Measurements from ENCODE around the gene CD46. TPM values are rescaled to one million over a fixed set of nuclear protein-coding genes. Genes with fewer than 3 reads are reported as not detected.
"Not testable (repeated sequence)": the region's sequence is repeated elsewhere in the genome, so short reads cannot be mapped to it uniquely, and the experiment has no call there.

The CD46 gene
- total RNA-seq, 1 donor from 2014 or later = 101 TPM

- peak in 1 of 2 donors; percentile 22 for DNase-seq (ENCODE audit: low read depth in 2 of 2)
Measured at GRCh38 chr1:207750631-207751305, 1.1 kb upstream of the CD46 start.

DNA sequence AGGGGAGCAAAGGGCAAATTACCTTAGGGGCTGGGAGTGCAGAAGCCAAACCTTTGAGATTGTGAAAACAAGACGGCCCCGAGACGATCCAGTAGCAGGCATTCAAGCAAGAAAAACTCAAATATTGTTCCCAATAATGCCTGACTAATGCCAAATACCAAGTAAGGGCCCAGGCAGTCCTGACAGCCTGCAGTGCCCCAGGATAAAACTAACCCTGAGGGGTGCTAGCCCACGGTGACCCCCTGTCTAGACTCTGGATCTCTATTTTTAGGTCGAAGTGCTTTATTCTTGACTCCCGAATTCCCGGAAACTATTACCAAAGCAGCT, 428 bp upstream of the CD46 start:
- DNase-seq (ENCODE audit: low read depth in 2 of 2) = not testable (repeated sequence)

DNA sequence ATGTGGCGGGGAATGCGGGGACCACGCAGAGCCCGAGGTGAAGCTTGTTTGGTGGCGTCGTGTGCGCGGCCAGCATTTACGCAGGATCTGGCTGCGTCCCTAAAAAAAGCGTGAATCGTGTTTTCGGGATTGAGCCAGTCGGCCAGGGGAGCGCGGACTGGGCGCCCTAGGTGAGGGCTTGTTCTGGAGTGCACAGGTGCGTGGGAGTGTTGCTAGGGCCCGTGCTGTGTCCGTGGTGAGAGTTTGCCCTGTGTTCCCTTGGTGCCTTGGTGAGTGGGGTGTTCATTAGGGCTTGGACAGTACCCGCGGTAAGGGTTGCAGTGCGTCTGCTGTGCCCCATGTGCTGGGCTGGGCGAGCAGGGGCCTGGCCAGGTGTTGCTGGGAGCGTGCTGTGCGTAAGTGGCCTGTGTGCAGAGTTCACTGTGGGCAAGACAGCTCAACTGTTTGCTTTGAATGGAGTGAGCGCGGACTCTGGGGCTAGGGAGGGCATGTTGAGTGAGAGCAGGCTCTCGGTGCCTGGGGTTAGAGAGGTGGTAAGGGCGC, 673 bp downstream of the CD46 start:
- DNase-seq (ENCODE audit: low read depth in 2 of 2) = peak in 1 of 2 donors; percentile 30

DNA sequence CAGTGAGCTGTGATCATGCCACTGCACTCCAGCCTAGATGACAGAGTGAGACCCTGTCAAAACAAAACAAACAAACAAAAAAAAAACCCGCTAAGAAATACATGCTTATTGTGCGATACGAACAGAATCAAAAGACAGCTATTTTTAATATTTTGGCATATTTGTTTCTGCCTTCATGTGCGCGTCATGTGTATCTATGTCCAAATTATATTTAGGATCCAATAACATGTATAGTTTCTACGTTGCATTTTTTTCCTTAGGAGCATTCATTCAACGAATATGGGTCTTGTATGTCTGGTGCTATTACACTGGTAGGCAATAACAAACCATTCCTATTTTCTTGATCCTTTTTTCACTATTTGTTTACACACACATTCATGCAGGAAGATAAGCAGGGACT, 1.8 kb downstream of the CD46 start:
- DNase-seq (ENCODE audit: low read depth in 2 of 2) = no peak

GRCh38 chr1:207754011-207754410, 2.2 kb downstream of the CD46 start:
- DNase-seq (ENCODE audit: low read depth in 2 of 2) = no peak

- no peak for DNase-seq (ENCODE audit: low read depth in 2 of 2)
Measured at GRCh38 chr1:207754974-207755700, 3.3 kb downstream of the CD46 start.

DNA sequence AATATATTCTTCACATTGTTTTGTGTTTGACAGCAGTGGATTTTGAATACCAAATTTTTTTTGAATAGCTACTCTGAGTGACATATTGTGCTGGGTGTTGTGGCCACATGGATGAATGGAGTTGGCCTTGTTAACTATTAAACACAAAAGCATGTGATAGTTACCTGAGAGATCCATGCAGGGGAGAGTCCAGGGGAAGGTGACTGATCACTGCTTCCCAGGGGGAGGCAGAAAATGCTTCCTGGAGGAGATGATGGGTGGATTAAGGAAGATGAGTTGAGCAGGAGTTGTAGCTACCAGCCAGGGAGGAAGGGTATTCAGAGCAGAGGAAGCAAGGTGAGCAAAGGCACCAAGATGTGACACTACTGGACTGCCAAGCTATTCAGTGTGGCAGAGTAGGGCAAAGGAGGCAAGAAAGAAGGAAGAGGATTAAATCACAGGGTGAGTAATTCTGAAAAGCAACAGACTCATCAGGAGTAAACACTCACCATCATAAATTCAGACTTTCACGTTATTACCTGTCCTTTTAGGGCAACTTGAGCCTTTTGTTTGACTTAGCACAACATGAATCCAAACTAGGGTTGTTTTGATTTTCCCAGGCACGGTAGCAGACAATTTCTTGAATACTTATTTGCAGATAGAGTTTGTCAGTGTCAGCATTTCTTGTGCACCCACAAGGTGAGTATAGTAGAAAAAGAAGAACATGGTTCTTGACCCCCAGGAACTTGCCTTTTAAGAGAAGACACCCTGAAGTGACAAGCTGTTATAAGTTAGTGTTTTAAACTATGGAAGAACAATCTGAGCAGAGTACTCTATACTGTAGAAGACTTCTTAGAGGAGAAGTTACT, 4.2 kb downstream of the CD46 start:
- no peak for DNase-seq (ENCODE audit: low read depth in 2 of 2)

- DNase-seq (ENCODE audit: low read depth in 2 of 2) = no peak
Measured at GRCh38 chr1:207762622-207763021, 10.8 kb downstream of the CD46 start.

- DNase-seq (ENCODE audit: low read depth in 2 of 2) = no peak
Measured at GRCh38 chr1:207763091-207763490, 11.2 kb downstream of the CD46 start.

DNA sequence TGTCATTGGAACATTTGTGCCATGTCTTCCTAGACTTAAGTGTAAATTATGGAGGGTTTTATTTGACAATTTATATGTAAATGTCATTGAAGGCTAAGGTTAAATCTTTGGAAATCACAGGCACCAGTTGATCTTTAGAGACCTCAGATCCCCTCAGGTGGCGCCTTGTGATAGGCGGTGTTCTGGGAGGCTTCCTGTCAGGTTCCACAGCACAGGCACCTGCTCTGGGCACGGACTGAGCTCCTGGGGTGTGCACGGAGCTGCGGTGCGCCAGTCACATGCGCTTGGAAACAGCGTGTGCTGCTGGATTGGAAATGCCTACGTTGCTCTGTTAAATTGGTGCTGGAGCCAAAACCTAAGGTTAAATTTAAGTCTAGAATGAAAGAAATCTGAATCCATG, 12.1 kb downstream of the CD46 start:
- no peak for DNase-seq (ENCODE audit: low read depth in 2 of 2)

DNA sequence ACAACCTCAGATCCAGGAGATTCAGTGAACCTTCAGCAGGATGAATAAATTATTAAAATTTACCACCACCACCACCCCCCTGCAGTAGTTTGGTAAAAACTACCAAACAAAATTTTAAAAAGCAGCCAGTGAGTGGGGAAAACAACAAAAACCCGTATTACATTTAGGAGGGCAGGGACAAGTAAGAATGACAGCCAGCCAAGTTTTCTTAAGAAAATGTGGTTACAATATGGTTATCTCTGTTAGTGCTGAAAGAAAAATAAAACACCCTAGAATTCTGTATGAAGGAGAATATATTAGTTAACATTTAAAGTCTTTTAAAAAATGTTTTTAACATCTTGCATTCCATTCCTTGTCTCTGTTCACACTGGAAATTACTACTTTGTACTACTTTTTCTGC, 14.7 kb downstream of the CD46 start:
- no peak for DNase-seq (ENCODE audit: low read depth in 2 of 2)

GRCh38 chr1:207770514-207770913, 18.7 kb downstream of the CD46 start:
- DNase-seq (ENCODE audit: low read depth in 2 of 2) = not testable (repeated sequence)

DNA sequence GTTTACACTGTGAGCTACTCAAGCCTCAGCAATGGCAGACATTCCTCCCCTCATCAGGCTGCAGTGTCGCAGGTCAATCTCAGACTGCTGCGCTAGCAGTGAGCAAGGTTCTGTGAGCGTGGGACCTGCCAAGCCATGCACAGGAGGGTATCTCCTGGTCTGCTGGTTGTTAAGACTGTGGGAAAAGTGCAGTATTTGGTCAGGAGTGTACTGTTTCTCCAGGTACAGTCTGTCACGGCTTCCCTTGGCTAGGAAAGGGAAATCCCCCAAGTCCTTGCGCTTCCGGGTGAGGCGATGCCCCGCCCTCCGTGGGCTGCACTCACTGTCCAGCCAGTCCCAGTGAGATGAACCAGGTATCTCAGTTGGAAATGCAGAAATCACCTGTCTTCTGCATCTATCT, 24.2 kb downstream of the CD46 start:
- not testable (repeated sequence) for DNase-seq (ENCODE audit: low read depth in 2 of 2)

DNA sequence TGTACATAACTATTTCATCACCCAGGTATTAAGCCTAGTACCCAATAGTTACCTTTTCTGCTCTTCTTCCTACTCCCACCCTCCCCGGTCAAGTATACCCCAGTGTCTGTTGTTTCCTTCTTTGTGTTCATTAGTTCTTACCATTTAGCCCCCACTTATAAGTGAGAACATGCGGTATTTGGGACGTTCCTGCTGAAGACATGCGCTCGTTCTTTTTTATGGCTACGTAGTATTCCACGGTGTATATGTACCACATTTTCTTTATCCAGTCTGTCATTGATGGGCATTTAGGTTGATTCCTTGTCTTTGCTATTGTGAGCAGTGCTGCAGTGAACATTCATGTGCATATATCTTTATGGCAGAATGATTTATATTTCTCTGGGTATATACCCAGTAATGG, 25.6 kb downstream of the CD46 start:
- not testable (repeated sequence) for DNase-seq (ENCODE audit: low read depth in 2 of 2)

- DNase-seq (ENCODE audit: low read depth in 2 of 2) = no peak
Measured at GRCh38 chr1:207779008-207779407, 27.2 kb downstream of the CD46 start.

DNA sequence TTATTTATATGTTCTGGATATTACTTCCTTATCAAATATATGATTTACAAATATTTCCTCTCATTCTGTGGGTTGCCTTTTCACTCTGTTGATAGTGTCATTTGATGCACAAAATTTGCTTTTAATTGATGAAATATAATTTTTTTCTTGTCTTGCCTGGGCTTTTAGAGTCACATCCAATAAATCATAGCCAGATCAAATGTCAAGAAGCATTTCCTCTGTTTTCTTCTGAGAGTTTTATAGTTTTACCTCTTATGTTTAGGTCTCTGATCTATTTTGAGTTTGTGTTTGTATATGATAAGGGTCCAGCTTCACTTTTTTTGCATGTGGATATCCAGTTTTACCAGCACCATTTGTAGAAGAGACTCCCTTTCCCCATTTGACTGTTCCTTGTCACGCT, 29.5 kb downstream of the CD46 start:
- DNase-seq (ENCODE audit: low read depth in 2 of 2) = no peak

GRCh38 chr1:207787776-207788175, 35.9 kb downstream of the CD46 start:
- no peak for DNase-seq (ENCODE audit: low read depth in 2 of 2)

DNA sequence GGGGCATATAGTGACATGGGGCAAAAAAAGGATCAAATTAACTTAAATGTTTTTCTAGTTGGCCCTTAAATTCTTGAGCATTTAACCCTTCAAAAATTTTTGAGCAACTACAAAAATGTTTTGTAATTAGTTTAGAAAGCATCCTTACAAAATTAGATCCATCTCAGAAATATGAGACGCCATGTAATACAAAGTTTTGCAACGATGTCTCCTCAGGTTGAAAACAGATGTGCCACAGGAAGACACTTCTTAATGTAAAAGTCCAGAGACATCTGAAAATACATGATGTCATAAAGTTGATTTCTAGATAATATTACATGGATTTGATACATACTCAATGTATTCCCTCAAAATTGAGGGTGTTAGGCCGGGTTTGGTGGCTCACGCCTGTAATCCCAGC, 37.5 kb downstream of the CD46 start:
- DNase-seq (ENCODE audit: low read depth in 2 of 2) = no peak

GRCh38 chr1:207789792-207790787, 38.2 kb downstream of the CD46 start:
- DNase-seq (ENCODE audit: low read depth in 2 of 2) = no peak

GRCh38 chr1:207791290-207791689, 39.4 kb downstream of the CD46 start:
- no peak for DNase-seq (ENCODE audit: low read depth in 2 of 2)

DNA sequence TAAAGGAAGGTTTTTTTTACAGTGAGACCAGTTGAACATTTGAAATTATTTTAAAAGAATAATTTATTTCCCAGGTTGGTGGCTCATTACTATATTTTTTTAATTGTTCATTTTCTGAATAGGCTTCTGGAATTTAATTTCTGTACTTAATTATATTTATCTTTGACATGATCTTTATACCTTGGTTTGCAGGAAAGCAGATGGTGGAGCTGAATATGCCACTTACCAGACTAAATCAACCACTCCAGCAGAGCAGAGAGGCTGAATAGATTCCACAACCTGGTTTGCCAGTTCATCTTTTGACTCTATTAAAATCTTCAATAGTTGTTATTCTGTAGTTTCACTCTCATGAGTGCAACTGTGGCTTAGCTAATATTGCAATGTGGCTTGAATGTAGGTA, 41.5 kb downstream of the CD46 start:
- DNase-seq (ENCODE audit: low read depth in 2 of 2) = no peak
